GM12875 (cell line): ENCODE measurements around the gene BTBD3.

ENCODE experiments used
- H3K4me3 ChIP-seq: one replicate; pipeline ENCODE4 v1.5.1; 2011; ENCODE audit warnings: low read depth, low read length, control low read depth
- CTCF ChIP-seq: IDR thresholded peaks from 2 replicates; pipeline ENCODE4 v1.5.1; 2011; ENCODE audit warnings: low read depth, mild to moderate bottlenecking, control low read depth, inconsistent platforms, low read length, moderate library complexity, borderline replicate concordance; ENCODE audit not compliant: insufficient read depth

The BTBD3 gene

GRCh38 chr20:11924923-11925322 lies 7.2 kb downstream of the BTBD3 start:
- no peak for TF ChIP-seq CTCF
- H3K4me3 ChIP-seq: no peak overlapping the region

- no peak overlapping the region for H3K4me3 ChIP-seq
- no peak for TF ChIP-seq CTCF
Measured at GRCh38 chr20:11926292-11926998, 8.8 kb downstream of the BTBD3 start.

GRCh38 chr20:11929947-11930346 lies 12.3 kb downstream of the BTBD3 start:
- no peak overlapping the region for H3K4me3 ChIP-seq
- no peak for TF ChIP-seq CTCF

GRCh38 chr20:11935212-11936154 lies 17.8 kb downstream of the BTBD3 start:
- TF ChIP-seq CTCF: no peak
- no peak overlapping the region for H3K4me3 ChIP-seq

- no peak for TF ChIP-seq CTCF
- H3K4me3 ChIP-seq: no peak overlapping the region
Measured at GRCh38 chr20:11936157-11936556, 18.5 kb downstream of the BTBD3 start.

- H3K4me3 ChIP-seq: no peak overlapping the region
- TF ChIP-seq CTCF: no peak
Measured at GRCh38 chr20:11937230-11937629, 19.5 kb downstream of the BTBD3 start.
